ENCODE data around the gene FAAP20. TPM values are rescaled to one million over a fixed set of nuclear protein-coding genes. Genes with fewer than 3 reads are reported as not detected.

FAAP20 gene
- total and polyA plus RNA-seq, 2 donors (not counting 1 experiment from before 2014, with no cell fraction given): 31.2 to 68.1 TPM

- no peak for ATAC-seq (ENCODE audit: low read depth)
- Mint-ChIP-seq H3K27me3 (no peaks in the 10 kb centered on the region), H3K4me3 (no peak overlapping the region), H3K4me1 (peaks cover 66% of the 10 kb centered on the region), H3K9me3 (ENCODE audit: insufficient read depth) (no peaks in the 10 kb centered on the region), H3K27ac (no peak overlapping the region)
- Histone ChIP-seq H3K27me3 (replicated peaks in 1 of 4; ENCODE audit: control extremely low read depth in 1 of 4, control insufficient read depth in 3 of 4, insufficient read depth in 4 of 4, low read length in 3 of 4) (no peaks in the 10 kb centered on the region), H2AFZ (ENCODE audit: insufficient read depth, low read depth, low read length, poor library complexity, severe bottlenecking) (no peak overlapping the region), H3K79me2 (ENCODE audit: control insufficient read depth, insufficient read depth, low read length) (peaks cover 100% of the 10 kb centered on the region), H4K20me1 (ENCODE audit: control insufficient read depth, insufficient read depth, low read length, poor library complexity, severe bottlenecking) (peaks cover 100% of the 10 kb centered on the region), H3K27ac (ENCODE audit: low read length in 2 of 2) (no peak overlapping the region), H3K4me2 (replicated peaks; ENCODE audit: low read depth, low read length, poor library complexity, severe bottlenecking) (peak overlapping the region; percentile 6), H3K4me1 (ENCODE audit: control insufficient read depth in 2 of 2, insufficient read depth in 2 of 2, low read length in 2 of 2) (peaks cover 36 to 65% of the 10 kb centered on the region in 2 donors), H3K9me3 (ENCODE audit: control extremely low read depth in 1 of 3, control insufficient read depth in 2 of 3, insufficient read depth in 1 of 3, low read length in 2 of 3) (no peaks in the 10 kb centered on the region), H3K4me3 (ENCODE audit: control extremely low read depth in 1 of 5, extremely low read depth in 1 of 5, insufficient read depth in 1 of 5, low read depth in 2 of 5, low read length in 4 of 5) (no peak overlapping the region), H3K36me3 (replicated peaks in 1 of 2; ENCODE audit: control extremely low read depth in 1 of 2, control insufficient read depth in 1 of 2, extremely low read depth in 1 of 2, insufficient read depth in 2 of 2, low read length in 1 of 2) (peaks cover 0 to 28% of the 10 kb centered on the region in 2 experiments), H3K9ac (ENCODE audit: low read length) (no peak overlapping the region)
- CTCF ChIA-PET: no interaction called here
- TF ChIP-seq EZH2 (IDR thresholded peaks at IDR 0.05; ENCODE audit: borderline replicate concordance, insufficient read depth, low read depth, low read length, poor library complexity, severe bottlenecking): no peak
- TF ChIP-seq CTCF (IDR thresholded peaks at IDR 0.05): no peak
- intact Hi-C loops (cut with micrococcal nuclease): no loop called here
- DNase-seq: no peak
- POLR2A ChIA-PET: no interaction called here
- WGBS (ENCODE audit: insufficient coverage): 95% methylated on average over 23 of the region's 25 CpGs
Measured at GRCh38 chr1:2238361-2239012, 43.9 kb upstream of the FAAP20 start.

DNA sequence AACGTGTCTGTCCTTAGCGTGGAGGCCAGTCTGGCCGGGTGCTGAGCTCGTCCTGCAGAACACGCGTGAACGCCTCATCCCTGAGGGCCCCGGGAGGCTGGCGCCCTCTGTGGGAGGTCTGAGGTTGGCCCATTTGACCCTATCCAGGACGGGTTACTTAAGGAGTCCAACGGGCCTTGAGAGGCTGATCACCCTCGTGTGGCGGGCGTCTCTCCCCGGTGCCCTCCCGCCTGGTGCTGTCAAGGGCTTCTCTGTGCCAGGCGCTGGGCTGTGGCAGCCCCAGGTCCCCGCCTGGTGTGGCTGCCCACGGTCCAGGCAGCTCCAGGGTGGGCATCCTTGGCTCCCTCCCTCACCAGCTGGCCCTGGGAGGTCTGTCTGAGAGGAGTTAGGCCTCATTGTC is 43.2 kb upstream of the FAAP20 start:
- no peak overlapping the region for H3K9ac ChIP-seq (ENCODE audit: low read length)
- H3K27me3 ChIP-seq (replicated peaks in 1 of 4; ENCODE audit: control extremely low read depth in 1 of 4, control insufficient read depth in 3 of 4, insufficient read depth in 4 of 4, low read length in 3 of 4): no peaks in the 10 kb centered on the region
- POLR2A ChIA-PET: no interaction called here
- H3K4me3 ChIP-seq (ENCODE audit: control extremely low read depth in 1 of 5, extremely low read depth in 1 of 5, insufficient read depth in 1 of 5, low read depth in 2 of 5, low read length in 4 of 5): no peak overlapping the region
- H3K4me1 ChIP-seq (ENCODE audit: control insufficient read depth in 2 of 2, insufficient read depth in 2 of 2, low read length in 2 of 2): peaks cover 43 to 72% of the 10 kb centered on the region in 2 donors
- Mint-ChIP-seq H3K9me3 (ENCODE audit: insufficient read depth) (no peaks in the 10 kb centered on the region), H3K4me3 (no peak overlapping the region), H3K4me1 (peaks cover 68% of the 10 kb centered on the region), H3K27me3 (no peaks in the 10 kb centered on the region), H3K27ac (peak overlapping the region; percentile 56)
- 85% methylated on average over 16 of the region's 19 CpGs for WGBS (ENCODE audit: insufficient coverage)
- H4K20me1 ChIP-seq (ENCODE audit: control insufficient read depth, insufficient read depth, low read length, poor library complexity, severe bottlenecking): peaks cover 100% of the 10 kb centered on the region
- no peak overlapping the region for H2AFZ ChIP-seq (ENCODE audit: insufficient read depth, low read depth, low read length, poor library complexity, severe bottlenecking)
- TF ChIP-seq CTCF (IDR thresholded peaks at IDR 0.05) (no peak), EZH2 (IDR thresholded peaks at IDR 0.05; ENCODE audit: borderline replicate concordance, insufficient read depth, low read depth, low read length, poor library complexity, severe bottlenecking) (no peak)
- peaks cover 0 to 21% of the 10 kb centered on the region in 2 experiments for H3K36me3 ChIP-seq (replicated peaks in 1 of 2; ENCODE audit: control extremely low read depth in 1 of 2, control insufficient read depth in 1 of 2, extremely low read depth in 1 of 2, insufficient read depth in 2 of 2, low read length in 1 of 2)
- DNase-seq: no peak
- CTCF ChIA-PET: no interaction called here
- H3K4me2 ChIP-seq (replicated peaks; ENCODE audit: low read depth, low read length, poor library complexity, severe bottlenecking): peak overlapping the region; percentile 14
- no peaks in the 10 kb centered on the region for H3K9me3 ChIP-seq (ENCODE audit: control extremely low read depth in 1 of 3, control insufficient read depth in 2 of 3, insufficient read depth in 1 of 3, low read length in 2 of 3)
- ATAC-seq (ENCODE audit: low read depth): no peak
- H3K27ac ChIP-seq (ENCODE audit: low read length in 2 of 2): no peak overlapping the region
- intact Hi-C loops (cut with micrococcal nuclease): no loop called here
- H3K79me2 ChIP-seq (ENCODE audit: control insufficient read depth, insufficient read depth, low read length): peaks cover 100% of the 10 kb centered on the region

Measured in B cell (primary cell).